ENCODE results near the gene LAMC2. TPM values are rescaled to one million over a fixed set of nuclear protein-coding genes. Genes with fewer than 3 reads are reported as not detected.

Gene LAMC2
- total RNA-seq, 1 experiment from 2014 or later = 0.16 TPM

Other genes starting within 250 kb of the LAMC2 start
- gene SHCBP1L, start 233.1 kb upstream of the LAMC2 start, total RNA-seq (2014; rRNA removed; shearing (Covaris generic); ENCODE audit: low replicate concordance) = not detected in 2 replicates
- 59.6 and 65.0 TPM in 2 replicates for gene LAMC1, start 162.8 kb upstream of the LAMC2 start, total RNA-seq (2014; rRNA removed; shearing (Covaris generic); ENCODE audit: low replicate concordance)
- 0.07 TPM in 1 of 2 replicates, not detected in the other for gene NMNAT2, start 232.1 kb downstream of the LAMC2 start, total RNA-seq (2014; rRNA removed; shearing (Covaris generic); ENCODE audit: low replicate concordance)

Data from MG63 (cell line).